Measurements from ENCODE around the gene TPCN2.

The TPCN2 gene

DNA sequence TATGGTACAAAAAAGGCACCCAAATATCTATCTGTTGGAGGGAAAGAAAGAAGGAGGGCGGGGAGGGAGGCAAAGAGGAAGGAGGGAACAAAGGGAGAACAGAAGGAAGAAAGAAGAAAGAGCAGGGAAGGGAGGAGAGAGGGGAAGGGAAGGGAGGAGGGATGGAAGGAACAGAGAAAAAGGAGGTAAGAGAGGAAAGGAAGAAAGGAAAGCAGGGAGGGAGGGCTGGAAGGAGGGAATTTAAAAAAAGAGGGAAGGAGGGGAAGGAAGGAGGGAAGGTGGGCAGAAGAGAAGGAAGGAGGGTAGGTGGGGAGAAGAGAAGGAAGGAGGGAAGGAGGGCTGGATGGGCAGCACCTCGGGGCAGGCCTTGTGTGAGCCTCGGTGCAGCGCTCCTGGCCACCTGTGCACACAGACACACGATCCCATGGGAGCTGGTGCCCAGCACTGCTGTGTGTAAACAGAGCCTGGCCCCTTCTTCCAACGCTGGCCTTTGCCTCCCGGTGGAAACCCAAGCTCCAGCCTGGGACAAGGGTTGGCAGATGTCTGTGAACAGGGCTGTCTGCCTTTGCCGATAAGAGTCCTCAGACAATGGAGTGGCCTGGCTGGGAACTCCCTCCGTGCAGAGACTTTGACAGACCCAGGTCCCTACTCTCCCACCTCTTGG, 130.2 kb downstream of the TPCN2 start:
- H3K36me3 ChIP-seq (ENCODE audit: control insufficient read depth, insufficient read depth, low read length), result no peaks in the 10 kb centered on the region
- H3K4me3 ChIP-seq (ENCODE audit: low read length), result no peak overlapping the region
- no peak overlapping the region for H3K27ac ChIP-seq (ENCODE audit: low read length)
- no peak for DNase-seq (ENCODE audit: low read depth, low spot score)
- no peaks in the 10 kb centered on the region for H3K4me1 ChIP-seq (ENCODE audit: control insufficient read depth, insufficient read depth, low read length)
- no peaks in the 10 kb centered on the region for H3K9me3 ChIP-seq (ENCODE audit: control insufficient read depth, insufficient read depth, low read length)
- no CpG with 5 or more reads among the region's 9 CpGs for WGBS (ENCODE audit: insufficient coverage, insufficient read length)
- no peaks in the 10 kb centered on the region for H3K27me3 ChIP-seq (ENCODE audit: control insufficient read depth, insufficient read depth, low read length)

DNA sequence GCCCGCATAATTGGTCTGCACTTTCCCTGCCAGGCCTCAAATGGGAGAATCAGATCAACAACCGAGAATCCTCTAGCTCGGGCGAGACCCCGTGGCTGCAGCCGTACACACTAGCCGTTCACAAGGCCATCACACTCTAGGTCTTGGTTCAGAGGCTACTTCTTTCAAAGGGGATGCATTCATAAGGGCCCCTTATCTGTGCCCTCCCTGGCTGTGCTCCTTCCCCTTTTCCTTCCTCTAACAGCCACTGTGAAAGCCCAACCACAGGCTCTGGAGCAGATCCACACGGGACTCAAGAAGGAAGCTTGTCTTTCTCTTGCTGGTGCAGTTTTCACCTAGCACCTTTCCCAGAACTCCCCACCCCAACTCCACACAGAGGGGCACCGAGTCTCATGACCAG, 131.5 kb downstream of the TPCN2 start:
- no peaks in the 10 kb centered on the region for H3K9me3 ChIP-seq (ENCODE audit: control insufficient read depth, insufficient read depth, low read length)
- H3K27me3 ChIP-seq (ENCODE audit: control insufficient read depth, insufficient read depth, low read length), result no peaks in the 10 kb centered on the region
- no peak overlapping the region for H3K27ac ChIP-seq (ENCODE audit: low read length)
- H3K36me3 ChIP-seq (ENCODE audit: control insufficient read depth, insufficient read depth, low read length), result no peaks in the 10 kb centered on the region
- H3K4me1 ChIP-seq (ENCODE audit: control insufficient read depth, insufficient read depth, low read length), result no peaks in the 10 kb centered on the region
- no CpG with 5 or more reads among the region's 9 CpGs for WGBS (ENCODE audit: insufficient coverage, insufficient read length)
- no peak overlapping the region for H3K4me3 ChIP-seq (ENCODE audit: low read length)
- no peak for DNase-seq (ENCODE audit: low read depth, low spot score)

- no peaks in the 10 kb centered on the region for H3K36me3 ChIP-seq (ENCODE audit: control insufficient read depth, insufficient read depth, low read length)
- H3K27me3 ChIP-seq (ENCODE audit: control insufficient read depth, insufficient read depth, low read length), result no peaks in the 10 kb centered on the region
- H3K4me1 ChIP-seq (ENCODE audit: control insufficient read depth, insufficient read depth, low read length), result no peaks in the 10 kb centered on the region
- no peak for DNase-seq (ENCODE audit: low read depth, low spot score)
- H3K9me3 ChIP-seq (ENCODE audit: control insufficient read depth, insufficient read depth, low read length), result no peaks in the 10 kb centered on the region
- WGBS (ENCODE audit: insufficient coverage, insufficient read length), result no CpG with 5 or more reads among the region's 3 CpGs
- H3K4me3 ChIP-seq (ENCODE audit: low read length), result no peak overlapping the region
- no peak overlapping the region for H3K27ac ChIP-seq (ENCODE audit: low read length)
These were observed 132.0 kb downstream of the TPCN2 start for GRCh38 chr11:69180726-69181125.

DNA sequence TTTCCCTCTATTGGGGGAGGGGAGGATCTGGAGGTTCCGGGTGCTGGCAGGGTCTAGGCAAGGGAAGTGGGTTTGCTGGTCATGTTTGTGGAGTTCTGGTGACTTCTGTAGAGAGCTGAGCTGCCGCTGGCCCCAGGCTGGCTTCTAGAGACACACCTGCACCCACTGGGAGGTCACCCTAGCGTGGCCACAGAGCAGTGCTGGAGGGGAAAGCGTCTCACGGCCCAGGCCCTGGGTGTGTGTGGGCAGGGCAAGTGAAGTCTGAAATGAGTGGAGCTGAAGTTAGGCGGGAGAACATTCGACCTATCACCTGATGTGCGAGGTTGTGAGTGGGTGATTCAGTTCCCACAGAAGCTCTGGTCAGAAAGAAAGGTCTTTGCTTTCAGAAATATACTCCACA, 134.9 kb downstream of the TPCN2 start:
- no peaks in the 10 kb centered on the region for H3K27me3 ChIP-seq (ENCODE audit: control insufficient read depth, insufficient read depth, low read length)
- WGBS (ENCODE audit: insufficient coverage, insufficient read length), result no CpG with 5 or more reads among the region's 8 CpGs
- H3K27ac ChIP-seq (ENCODE audit: low read length), result no peak overlapping the region
- no peak for DNase-seq (ENCODE audit: low read depth, low spot score)
- no peaks in the 10 kb centered on the region for H3K36me3 ChIP-seq (ENCODE audit: control insufficient read depth, insufficient read depth, low read length)
- H3K4me3 ChIP-seq (ENCODE audit: low read length), result no peak overlapping the region
- H3K4me1 ChIP-seq (ENCODE audit: control insufficient read depth, insufficient read depth, low read length), result no peaks in the 10 kb centered on the region
- no peaks in the 10 kb centered on the region for H3K9me3 ChIP-seq (ENCODE audit: control insufficient read depth, insufficient read depth, low read length)

All from iPS DF 6.9 (cell line).